HepG2 (cell line): ENCODE measurements around the gene TRIO. TPM values are rescaled to one million over a fixed set of nuclear protein-coding genes. Genes with fewer than 3 reads are reported as not detected.

Experiments used
- FUBP1 ChIP-seq: sonication (generic); formaldehyde crosslinking; IDR thresholded peaks from 2 replicates; pipeline ENCODE4 v1.5.1; 2020; ENCODE audit warnings: missing genetic modification reagents, mild to moderate bottlenecking, borderline replicate concordance
- GRHL1 ChIP-seq: sonication (generic); formaldehyde crosslinking; conservative IDR thresholded peaks from 2 replicates; pipeline ENCODE4 v1.8.0; 2022; ENCODE audit warnings: missing genetic modification reagents
- HMGXB3 ChIP-seq: sonication (generic); formaldehyde crosslinking; IDR thresholded peaks from 2 replicates; pipeline ENCODE4 v1.4.0; 2020; ENCODE audit warnings: missing genetic modification reagents, borderline replicate concordance
- JUNB ChIP-seq: sonication (generic); formaldehyde crosslinking; IDR thresholded peaks from 2 replicates; pipeline ENCODE4 v1.8.0; 2022; ENCODE audit warnings: missing genetic modification reagents, mild to moderate bottlenecking, borderline replicate concordance
- PAXIP1 ChIP-seq: sonication (generic); formaldehyde crosslinking; conservative IDR thresholded peaks from 2 replicates; pipeline ENCODE4 v1.4.0; 2020; ENCODE audit warnings: mild to moderate bottlenecking, missing genetic modification reagents, moderate library complexity
- PBX2 ChIP-seq: IDR thresholded peaks from 2 replicates; pipeline ENCODE4 v1.6.1; 2016; ENCODE audit warnings: control low read depth
- POGK ChIP-seq: sonication (generic); formaldehyde crosslinking; conservative IDR thresholded peaks from 2 replicates; pipeline ENCODE4 v1.8.0; 2022; ENCODE audit warnings: mild to moderate bottlenecking, moderate library complexity, missing genetic modification reagents
- SMARCE1 ChIP-seq: fragments of 450-650 bp; IDR thresholded peaks from 2 replicates; pipeline ENCODE4 v1.6.1; 2017; ENCODE audit warnings: borderline replicate concordance
- TRAFD1 ChIP-seq: sonication (generic); formaldehyde crosslinking; IDR thresholded peaks from 2 replicates; pipeline ENCODE4 v1.5.1; 2020; ENCODE audit warnings: missing genetic modification reagents, mild to moderate bottlenecking, borderline replicate concordance
- ZNF20 ChIP-seq: sonication (generic); formaldehyde crosslinking; IDR thresholded peaks from 2 replicates; pipeline ENCODE4 v1.4.0; 2020; ENCODE audit warnings: mild to moderate bottlenecking, moderate library complexity, missing genetic modification reagents
- ZNF780A ChIP-seq: sonication (generic); formaldehyde crosslinking; IDR thresholded peaks from 2 replicates; pipeline ENCODE4 v1.8.0; 2022; ENCODE audit warnings: mild to moderate bottlenecking, missing genetic modification reagents, moderate library complexity
- polyA plus RNA-seq, 8 experiments: library from polyadenylated mRNA; depleted of rRNA in 3 of 8; stranded (reverse) in 7 of 8; unstranded in 1 of 8; fragments of >200 nt; fragmentation: Illumina TruSeq in 4 of 8; extraction: Trizol in 4 of 8; gene quantifications; 2 replicates each; pipeline versions ENCODE4 v1.2.1 to v1.2.3, GENCODE V29; 2011 to 2016; ENCODE audit warnings: low read depth in 4 of 8, missing spikeins in 1 of 8, mixed read lengths in 1 of 8; ENCODE audit not compliant: insufficient read depth in 1 of 8
- total RNA-seq, 5 experiments: library from RNA; depleted of rRNA; stranded (reverse); fragments of >200 nt; fragmentation: Illumina TruSeq; extraction: Trizol; gene quantifications; 2 replicates each; pipeline ENCODE4 v1.2.3, GENCODE V29; 2016; ENCODE audit warnings: low read depth in 1 of 5

The TRIO gene
- total and polyA plus RNA-seq, 2 of the 13 experiments (the other 11 are each of a cell fraction or from before 2014, with no cell fraction given) = 45.2 to 45.9 TPM

GRCh38 chr5:14204785-14205321 is 61.7 kb downstream of the TRIO start (continued):
- TF ChIP-seq TRAFD1 (CRISPR knock-in tag) (no peak), GRHL1 (CRISPR knock-in tag) (no peak), ZNF780A (CRISPR knock-in tag) (no peak), FUBP1 (CRISPR knock-in tag) (no peak), HMGXB3 (no peak), ZNF20 (CRISPR knock-in tag) (no peak), POGK (CRISPR knock-in tag) (no peak), SMARCE1 (no peak), JUNB (no peak), PAXIP1 (CRISPR knock-in tag) (peak; percentile 57), PBX2 (CRISPR knock-in tag) (no peak)
